B cell (primary cell): Measurements from ENCODE around the gene VMO1. TPM values are rescaled to one million over a fixed set of nuclear protein-coding genes. Genes with fewer than 3 reads are reported as not detected.
A peak's percentile ranks its signal among the peaks of the same experiment; 100 is the strongest.

Experiments
- ATAC-seq: fragments of 200-7000 bp; cut with Tn5 transposase; one replicate; pipeline ENCODE4 v1.10.0; 2021; ENCODE audit warnings: low read depth, mild to moderate bottlenecking, moderate number of reproducible peaks, moderate library complexity
- CTCF ChIA-PET: fragments of 350-600 bp; sonication (Branson Sonifier 250); formaldehyde crosslinking; loops from one replicate; lab custom pipeline; 2021; ENCODE audit warnings: antibody characterized with exemption, inconsistent platforms; lab: Charles Lee
- POLR2A ChIA-PET: fragments of 350-600 bp; sonication (Branson Sonifier 250); formaldehyde crosslinking; loops from one replicate; lab custom pipeline; 2021; ENCODE audit warnings: antibody characterized with exemption; lab: Charles Lee
- DNase-seq: peaks from one replicate; pipeline ENCODE4 v3.0.0; 2013
- H2AFZ ChIP-seq: 2 replicates; pipeline ENCODE4 v1.6.1; 2012; ENCODE audit warnings: mild to moderate bottlenecking, low read depth, low read length; ENCODE audit not compliant: insufficient read depth, poor library complexity, severe bottlenecking
- H3K27ac ChIP-seq, 2 donors: 1 replicate in 1 of 2; 2 replicates in 1 of 2; pipeline ENCODE4 v1.5.1; 2012 to 2013; ENCODE audit warnings: low read length in 2 of 2, mild to moderate bottlenecking in 2 of 2, moderate library complexity in 1 of 2
- H3K27me3 ChIP-seq, 4 experiments: fragments of 200-600 bp in 1 of 4; sonication (generic) in 1 of 4; replicated peaks in 1 of 4; 1 replicate in 2 of 4; 2 replicates in 2 of 4; pipeline versions ENCODE4 v1.6.1 to v1.7.0; 2013 to 2016; ENCODE audit warnings: low read length in 3 of 4, mild to moderate bottlenecking in 2 of 4, mixed read lengths in 1 of 4, moderate library complexity in 1 of 4; ENCODE audit not compliant: insufficient read depth in 4 of 4, control insufficient read depth in 3 of 4; ENCODE audit errors: control extremely low read depth in 1 of 4
- H3K36me3 ChIP-seq, 2 experiments: replicated peaks in 1 of 2; 1 replicate in 1 of 2; 2 replicates in 1 of 2; pipeline versions ENCODE4 v1.6.1 to v1.7.1; 2013; ENCODE audit warnings: low read length in 1 of 2; ENCODE audit not compliant: insufficient read depth in 2 of 2, control insufficient read depth in 1 of 2; ENCODE audit errors: control extremely low read depth in 1 of 2, extremely low read depth in 1 of 2
- H3K4me1 ChIP-seq, 2 donors: fragments of 200-600 bp in 1 of 2; sonication (generic) in 1 of 2; 1 replicate in 1 of 2; 2 replicates in 1 of 2; pipeline versions ENCODE4 v1.5.1 to v1.6.1; 2013 to 2017; ENCODE audit warnings: low read length in 2 of 2; ENCODE audit not compliant: control insufficient read depth in 2 of 2, insufficient read depth in 2 of 2
- H3K4me2 ChIP-seq: replicated peaks from 2 replicates; pipeline ENCODE3; 2012; ENCODE audit warnings: mild to moderate bottlenecking, low read depth, low read length; ENCODE audit not compliant: poor library complexity, severe bottlenecking
- H3K4me3 ChIP-seq, 5 experiments: fragments of 200-600 bp in 1 of 5; sonication (generic) in 1 of 5; 1 replicate in 3 of 5; 2 replicates in 2 of 5; pipeline versions ENCODE4 v1.5.1 to v1.7.0; 2011 to 2016; ENCODE audit warnings: low read length in 4 of 5, mild to moderate bottlenecking in 4 of 5, low read depth in 2 of 5, control low read depth in 1 of 5, moderate library complexity in 1 of 5; ENCODE audit not compliant: insufficient read depth in 1 of 5; ENCODE audit errors: control extremely low read depth in 1 of 5, extremely low read depth in 1 of 5
- H3K79me2 ChIP-seq: fragments of 200-600 bp; sonication (generic); one replicate; pipeline ENCODE4 v1.6.0; 2016; ENCODE audit warnings: low read length; ENCODE audit not compliant: control insufficient read depth, insufficient read depth
- H3K9ac ChIP-seq: fragments of 200-600 bp; sonication (generic); 2 replicates; pipeline ENCODE4 v1.6.1; 2017; ENCODE audit warnings: mild to moderate bottlenecking, low read length, moderate library complexity
- H3K9me3 ChIP-seq, 3 donors: one replicate each; pipeline versions ENCODE4 v1.6.1 to v1.7.1; 2013; ENCODE audit warnings: low read length in 2 of 3; ENCODE audit not compliant: control insufficient read depth in 2 of 3, insufficient read depth in 1 of 3; ENCODE audit errors: control extremely low read depth in 1 of 3
- H4K20me1 ChIP-seq: 2 replicates; pipeline ENCODE4 v1.6.0; 2012; ENCODE audit warnings: mild to moderate bottlenecking, low read length; ENCODE audit not compliant: insufficient read depth, control insufficient read depth, poor library complexity, severe bottlenecking
- H3K27ac Mint-ChIP-seq: one replicate; pipeline ENCODE4 v1.8.0; 2021; ENCODE audit warnings: mixed read lengths
- H3K27me3 Mint-ChIP-seq: one replicate; pipeline ENCODE4 v1.8.0; 2021; ENCODE audit warnings: mixed read lengths
- H3K4me1 Mint-ChIP-seq: one replicate; pipeline ENCODE4 v1.8.0; 2021; ENCODE audit warnings: mixed read lengths
- H3K4me3 Mint-ChIP-seq: one replicate; pipeline ENCODE4 v1.8.0; 2021; ENCODE audit warnings: mixed read lengths
- H3K9me3 Mint-ChIP-seq: one replicate; pipeline ENCODE4 v1.8.0; 2022; ENCODE audit warnings: mixed read lengths; ENCODE audit not compliant: insufficient read depth
- CTCF ChIP-seq: fragments of 200-600 bp; IDR thresholded peaks from one replicate; pipeline ENCODE4 v1.8.0; 2022; ENCODE audit warnings: antibody characterized with exemption, mild to moderate bottlenecking
- EZH2 ChIP-seq: IDR thresholded peaks from 2 replicates; pipeline ENCODE4 v1.6.1; 2012; ENCODE audit warnings: borderline replicate concordance, low read depth, mild to moderate bottlenecking, moderate library complexity, low read length; ENCODE audit not compliant: insufficient read depth, poor library complexity, severe bottlenecking
- WGBS: methylation state at CpG from one replicate; pipeline ENCODE4 v1.1.5; 2013; ENCODE audit warnings: missing lambda C conversion rate; ENCODE audit not compliant: insufficient coverage; 5-methylcytosine and 5-hydroxymethylcytosine counted together
- intact Hi-C: fragments of 100-400 bp; cut with micrococcal nuclease; formaldehyde crosslinking; loops from one replicate; pipeline ENCODE4 v1.10.0; 2022
- polyA plus RNA-seq: library from polyadenylated mRNA; depleted of rRNA; stranded (reverse); fragments of >200 nt; gene quantifications from 2 replicates; pipeline ENCODE4 v1.2.3, GENCODE V29; 2012
- total RNA-seq, 2 donors: library from RNA; stranded (reverse); fragments of 120-200 nt in 1 of 2; gene quantifications; 1 replicate in 1 of 2; 2 replicates in 1 of 2; pipeline versions ENCODE4 v1.2.3 to v1.2.4, GENCODE V29; 2013 to 2022

The VMO1 gene
- total and polyA plus RNA-seq, 2 donors (not counting 1 experiment from before 2014, with no cell fraction given), result 0.57 TPM; not detected in 1

GRCh38 chr17:4806777-4807604, 20.8 kb upstream of the VMO1 start, which contains the start of gene PLD2:
Gene PLD2 (plus strand): TSS chr17:4807152. CDS start chr17:4807773, 621 bp downstream.
- CTCF ChIA-PET, result interaction anchor here (0.8 to 1.6 kb wide), 3 partner anchors 17 to 63 kb away, joined by 3 to 8 read pairs (median 3); no protein-coding TSS in a partner anchor
- no peak for TF ChIP-seq CTCF
- no peak for TF ChIP-seq EZH2
- Histone ChIP-seq H3K27me3 (no peaks in the 10 kb centered on the region), H4K20me1 (no peaks in the 10 kb centered on the region), H3K4me3 (peak within 1 kb of the TSS; percentile 56 to 89 (median 72)), H2AFZ (peak within 1 kb of the TSS; percentile 88), H3K4me2 (peak within 1 kb of the TSS; percentile 92), H3K36me3 (no peaks in the 10 kb centered on the region), H3K9me3 (no peaks in the 10 kb centered on the region), H3K27ac (peak within 1 kb of the TSS; percentile 55 to 79), H3K79me2 (no peaks in the 10 kb centered on the region), H3K4me1 (peaks cover 9 to 13% of the 10 kb centered on the region in 2 donors), H3K9ac (peak within 1 kb of the TSS; percentile 78)
- Mint-ChIP-seq H3K4me1 (peaks cover 14% of the 10 kb centered on the region), H3K27me3 (no peaks in the 10 kb centered on the region), H3K4me3 (peak within 1 kb of the TSS; percentile 86), H3K27ac (peak within 1 kb of the TSS; percentile 78), H3K9me3 (no peaks in the 10 kb centered on the region)
- WGBS, result under 1% methylated on average over 98 of the region's 106 CpGs
- intact Hi-C loops, result loop anchor here (1.0 to 5.0 kb wide), 6 partner anchors 11 to 135 kb away; partner anchors contain the start of genes MED11, MINK1, PSMB6 and RNF167
- DNase-seq (peak; percentile 89), ATAC-seq (peak; percentile 99)
- POLR2A ChIA-PET, result interaction anchor here (0.7 to 1.9 kb wide), 3 partner anchors 11 to 191 kb away, joined by 4 to 9 read pairs (median 8); partner anchors contain the start of gene PSMB6
